Activated T-cell treated with anti-CD3 and anti-CD28 coated beads, Interleukin-2, amount 50 U/mL, for 24 hours (primary cell): ENCODE data around the gene TP53I3.
A peak's percentile ranks its signal among the peaks of the same experiment; 100 is the strongest.
"Not testable (repeated sequence)": the region's sequence is repeated elsewhere in the genome, so short reads cannot be mapped to it uniquely, and the experiment has no call there.

Source experiments
- DNase-seq: peaks from one replicate; pipeline ENCODE4 v3.0.0-alpha.2; 2020
- H3K27ac Mint-ChIP-seq: 2 replicates; pipeline ENCODE4 v1.8.0; 2020; ENCODE audit warnings: mild to moderate bottlenecking, mixed read lengths
- H3K27me3 Mint-ChIP-seq: 2 replicates; pipeline ENCODE4 v1.8.0; 2020; ENCODE audit warnings: mixed read lengths
- H3K36me3 Mint-ChIP-seq: 2 replicates; pipeline ENCODE4 v1.8.0; 2020; ENCODE audit warnings: low read depth, mixed read lengths
- H3K4me1 Mint-ChIP-seq: 2 replicates; pipeline ENCODE4 v1.8.0; 2020; ENCODE audit warnings: low read depth, mixed read lengths
- H3K4me3 Mint-ChIP-seq: 2 replicates; pipeline ENCODE4 v1.8.0; 2020; ENCODE audit warnings: mild to moderate bottlenecking, moderate library complexity, mixed read lengths
- H3K9me3 Mint-ChIP-seq: 2 replicates; pipeline ENCODE4 v1.8.0; 2020; ENCODE audit warnings: mixed read lengths

The TP53I3 gene

DNA sequence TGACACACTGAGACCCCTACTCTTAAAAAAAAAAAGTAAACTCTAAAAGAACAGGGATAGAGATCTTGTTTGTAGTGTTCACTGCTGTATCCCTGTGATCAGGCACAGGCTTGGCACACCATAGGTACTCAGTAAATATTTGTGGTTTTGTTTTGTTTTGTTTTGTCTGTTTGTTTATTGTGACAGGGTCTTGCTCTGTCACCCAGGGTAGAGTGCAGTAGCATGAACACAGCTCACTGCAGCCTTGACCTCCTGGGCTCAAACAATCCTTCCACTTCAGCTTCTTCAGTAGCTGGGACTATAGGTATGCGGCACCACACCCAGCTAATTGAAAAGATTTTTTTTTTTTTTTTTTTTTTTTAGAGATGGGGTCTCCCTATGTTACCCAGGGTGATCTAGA, 31.7 kb downstream of the TP53I3 start:
- no peak overlapping the region for H3K4me3 Mint-ChIP-seq
- DNase-seq: no peak
- H3K27me3 Mint-ChIP-seq: peaks cover 6% of the 10 kb centered on the region
- H3K36me3 Mint-ChIP-seq: no peaks in the 10 kb centered on the region
- H3K4me1 Mint-ChIP-seq: peaks cover 3% of the 10 kb centered on the region
- no peaks in the 10 kb centered on the region for H3K9me3 Mint-ChIP-seq
- no peak overlapping the region for H3K27ac Mint-ChIP-seq

DNA sequence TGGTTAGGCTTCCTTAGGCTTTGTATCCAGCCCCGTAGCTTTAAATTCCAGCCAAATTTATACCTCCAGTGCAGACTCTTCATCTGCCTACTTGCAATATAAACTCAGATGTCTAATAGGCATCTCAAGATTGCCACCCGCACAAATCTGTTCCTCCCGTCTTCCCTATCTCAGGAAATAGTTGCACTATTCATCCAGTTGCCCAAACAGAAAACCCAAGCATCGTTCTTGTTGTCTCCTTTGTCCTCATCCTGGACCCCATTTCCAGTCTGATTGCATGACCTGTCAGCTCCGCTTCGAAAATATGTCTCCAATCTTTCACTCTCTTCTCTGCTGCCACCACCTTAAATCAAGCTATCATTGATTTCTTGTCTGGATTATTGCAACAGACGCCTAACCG, 32.8 kb downstream of the TP53I3 start:
- Mint-ChIP-seq H3K36me3 (peaks cover 4% of the 10 kb centered on the region), H3K9me3 (no peaks in the 10 kb centered on the region), H3K27me3 (peaks cover 9% of the 10 kb centered on the region), H3K4me1 (peaks cover 10% of the 10 kb centered on the region), H3K27ac (no peak overlapping the region), H3K4me3 (no peak overlapping the region)
- no peak for DNase-seq

DNA sequence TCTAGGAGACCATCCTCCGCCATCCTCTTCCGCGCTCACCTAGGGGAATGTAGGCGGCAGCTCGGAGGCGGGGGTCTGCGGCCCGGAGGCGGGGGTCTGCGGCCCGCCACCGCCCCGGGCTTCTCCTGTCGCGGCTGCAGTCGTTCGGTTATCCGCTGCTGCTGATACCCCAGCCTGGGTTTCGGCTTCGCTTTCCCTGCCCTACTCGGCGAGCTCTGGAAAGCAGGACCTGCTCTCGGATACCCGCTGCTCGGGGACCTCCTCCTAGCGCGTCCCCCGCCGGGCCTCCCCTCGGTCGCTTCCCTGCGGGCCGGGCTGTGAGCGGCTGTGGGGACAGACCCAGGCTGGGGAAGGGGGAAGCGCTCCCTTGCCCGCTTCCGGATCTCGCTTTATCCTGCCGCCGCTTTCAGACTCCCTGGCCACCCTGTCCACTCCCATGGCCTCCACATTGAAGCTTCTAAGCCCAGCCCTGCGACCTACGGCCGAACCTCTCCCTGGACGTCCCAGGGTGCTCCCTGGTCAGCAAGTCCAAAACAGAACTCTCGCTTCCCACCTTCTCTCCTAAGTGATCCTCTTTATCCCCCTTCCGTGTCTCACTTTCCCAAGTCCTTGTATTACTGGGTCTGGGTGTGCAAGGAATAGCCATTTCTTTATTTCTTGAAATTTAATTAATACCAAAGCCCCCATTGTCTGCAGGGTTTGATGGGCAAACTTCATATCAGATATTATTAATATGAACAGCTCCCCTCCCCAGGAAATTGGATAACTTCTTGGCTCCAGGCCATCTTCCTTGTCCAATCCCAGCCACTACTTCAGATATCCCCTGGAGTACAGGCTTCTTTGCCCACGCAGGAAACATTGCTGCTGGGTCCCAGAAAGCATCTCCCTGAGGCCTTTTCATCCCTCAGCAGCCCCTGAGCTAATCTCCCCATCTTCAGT, 34.3 kb downstream of the TP53I3 start:
- Mint-ChIP-seq H3K4me1 (peaks cover 19% of the 10 kb centered on the region), H3K27ac (no peak overlapping the region), H3K4me3 (no peak overlapping the region), H3K36me3 (peaks cover 5% of the 10 kb centered on the region), H3K9me3 (no peaks in the 10 kb centered on the region), H3K27me3 (peaks cover 9% of the 10 kb centered on the region)
- DNase-seq: peak; percentile 47

DNA sequence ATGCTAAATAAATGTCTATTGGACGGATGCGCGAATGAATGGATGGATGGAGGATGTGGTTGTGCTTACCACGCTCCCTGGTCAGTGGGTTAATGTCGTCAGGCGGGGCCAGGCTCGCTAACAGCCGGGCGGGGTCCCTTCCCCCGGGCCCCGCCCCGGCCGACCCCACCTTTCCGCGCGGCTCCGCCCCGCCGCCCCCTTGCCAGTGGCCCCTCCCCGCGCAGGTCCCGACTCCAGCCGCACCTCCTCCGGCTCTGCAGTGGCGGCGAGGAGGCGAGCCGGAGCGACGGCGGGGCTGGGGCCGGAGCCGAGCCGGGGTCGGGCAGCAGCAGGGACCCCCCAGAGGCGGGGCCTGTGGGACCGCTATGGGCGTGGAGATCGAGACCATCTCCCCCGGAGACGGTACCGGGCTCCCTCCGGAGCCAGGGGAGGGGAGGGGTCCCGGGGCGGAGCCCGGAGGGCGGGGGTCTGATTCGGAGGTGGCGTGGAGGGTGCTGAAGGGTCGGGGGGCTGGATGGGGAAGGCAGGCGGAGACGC, 35.1 kb downstream of the TP53I3 start, which contains the start of gene FKBP1B:
Gene FKBP1B, plus strand, starts transcription at position 257 of the 537 bp plus-strand sequence. Its CDS starts 109 bp downstream, at position 366.
- no peak within 1 kb of the TSS for H3K4me3 Mint-ChIP-seq
- no peak within 1 kb of the TSS for H3K27ac Mint-ChIP-seq
- H3K36me3 Mint-ChIP-seq: peaks cover 5% of the 10 kb centered on the region
- peak; percentile 68 for DNase-seq
- peaks cover 22% of the 10 kb centered on the region for H3K4me1 Mint-ChIP-seq
- peaks cover 9% of the 10 kb centered on the region for H3K27me3 Mint-ChIP-seq
- H3K9me3 Mint-ChIP-seq: no peaks in the 10 kb centered on the region

DNA sequence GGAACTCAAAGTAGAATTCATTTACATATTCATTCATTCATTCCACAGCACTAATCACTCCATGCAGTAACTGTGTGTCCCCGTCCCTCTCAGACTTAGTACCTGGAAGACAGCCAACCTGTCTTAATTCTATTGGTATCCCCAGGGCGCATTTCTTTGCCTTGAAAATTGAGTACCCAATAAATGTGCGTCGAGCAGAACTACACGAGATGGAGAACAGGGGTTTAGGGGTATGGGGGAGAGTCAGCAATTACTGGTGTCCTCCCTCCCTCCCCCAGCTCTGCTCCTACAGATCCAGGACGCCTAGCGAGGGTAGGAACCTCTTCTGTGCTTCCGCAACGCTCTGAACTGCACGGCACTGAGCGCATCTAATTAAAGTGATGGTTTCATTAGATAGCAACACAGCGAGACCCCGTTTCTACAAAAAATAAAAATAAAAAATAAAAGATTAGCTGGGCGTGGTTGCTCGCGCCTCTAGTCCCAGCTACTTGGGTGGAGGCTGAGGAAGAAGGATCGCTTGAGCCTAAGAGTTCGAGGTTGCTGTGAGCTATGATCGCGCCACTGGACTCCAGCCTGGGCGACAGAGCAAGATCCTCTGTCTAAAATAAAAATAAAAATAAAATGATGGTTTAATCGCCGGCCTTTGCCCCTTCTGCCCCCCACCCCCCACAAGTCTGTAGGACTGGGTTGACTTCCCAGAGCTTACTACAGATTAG, 35.7 kb downstream of the TP53I3 start:
- H3K36me3 Mint-ChIP-seq: peaks cover 5% of the 10 kb centered on the region
- peaks cover 9% of the 10 kb centered on the region for H3K27me3 Mint-ChIP-seq
- H3K9me3 Mint-ChIP-seq: no peaks in the 10 kb centered on the region
- H3K4me1 Mint-ChIP-seq: peaks cover 22% of the 10 kb centered on the region
- H3K27ac Mint-ChIP-seq: no peak overlapping the region
- no peak overlapping the region for H3K4me3 Mint-ChIP-seq
- no peak for DNase-seq

DNA sequence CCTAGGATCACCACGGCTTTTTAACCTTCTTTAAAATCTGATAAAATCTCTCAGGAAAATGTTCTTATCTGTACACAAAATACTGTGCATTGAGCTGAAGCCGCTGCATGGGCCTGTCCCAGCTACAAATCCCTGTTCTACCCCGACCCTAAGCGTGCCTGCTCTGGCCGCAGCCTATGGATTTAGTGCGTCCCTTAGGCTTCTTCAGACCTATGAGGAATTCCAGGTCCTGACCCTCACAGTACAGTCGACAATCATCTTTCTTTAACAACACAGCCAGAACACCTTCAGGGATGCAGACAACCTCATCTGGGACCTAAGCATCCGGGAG, 37.0 kb downstream of the TP53I3 start:
- Mint-ChIP-seq H3K4me3 (peak overlapping the region; percentile 96), H3K27ac (peak overlapping the region; percentile 94), H3K36me3 (peaks cover 10% of the 10 kb centered on the region), H3K9me3 (no peaks in the 10 kb centered on the region), H3K27me3 (peaks cover 7% of the 10 kb centered on the region), H3K4me1 (peaks cover 22% of the 10 kb centered on the region)
- DNase-seq: no peak

DNA sequence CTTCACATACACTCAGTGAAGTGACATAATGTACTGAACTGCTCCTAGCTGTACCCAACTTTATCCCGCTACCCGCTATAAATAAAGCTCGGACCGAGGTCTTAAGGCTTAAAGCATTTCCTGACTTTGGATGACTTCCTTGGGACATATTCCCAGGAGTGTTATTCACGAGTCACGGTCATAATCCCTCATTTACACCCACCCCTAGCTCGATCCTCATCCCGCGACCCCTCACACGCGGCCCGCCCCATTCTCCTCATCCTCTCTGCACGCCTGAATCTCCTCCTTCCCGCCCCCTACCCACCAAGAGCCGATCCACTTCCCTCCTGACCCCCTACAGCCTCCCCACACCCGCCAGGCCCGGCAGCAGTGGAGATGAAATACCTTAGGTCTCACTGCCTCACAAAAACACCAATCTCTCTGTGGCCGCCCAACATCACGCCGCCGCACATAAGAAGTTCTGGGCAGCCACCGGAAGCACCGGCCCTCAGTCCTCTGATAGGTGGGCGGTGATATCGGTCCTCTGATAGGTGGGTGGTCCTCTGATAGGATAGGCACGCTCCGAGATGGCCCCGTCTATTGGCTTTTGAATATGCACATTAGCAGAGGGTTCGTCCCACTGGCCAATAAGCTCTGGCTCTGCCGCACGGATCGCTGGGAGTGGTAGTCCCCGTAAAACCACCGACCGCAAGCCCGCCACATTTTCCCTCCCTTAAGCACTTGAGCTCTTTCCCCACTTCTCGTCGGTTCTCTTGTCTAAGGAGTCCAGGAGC, 37.5 kb downstream of the TP53I3 start, which contains the start of gene WDCP:
Gene WDCP, minus strand, starts transcription at position 462 of the 773 bp plus-strand sequence. CDS start 7,897 bp downstream, outside the sequence.
- Mint-ChIP-seq H3K27ac (peak within 1 kb of the TSS; percentile 94), H3K27me3 (peaks cover 7% of the 10 kb centered on the region), H3K4me1 (peaks cover 22% of the 10 kb centered on the region), H3K9me3 (no peaks in the 10 kb centered on the region), H3K4me3 (peak within 1 kb of the TSS; percentile 96), H3K36me3 (peaks cover 10% of the 10 kb centered on the region)
- DNase-seq: peak; percentile 87

DNA sequence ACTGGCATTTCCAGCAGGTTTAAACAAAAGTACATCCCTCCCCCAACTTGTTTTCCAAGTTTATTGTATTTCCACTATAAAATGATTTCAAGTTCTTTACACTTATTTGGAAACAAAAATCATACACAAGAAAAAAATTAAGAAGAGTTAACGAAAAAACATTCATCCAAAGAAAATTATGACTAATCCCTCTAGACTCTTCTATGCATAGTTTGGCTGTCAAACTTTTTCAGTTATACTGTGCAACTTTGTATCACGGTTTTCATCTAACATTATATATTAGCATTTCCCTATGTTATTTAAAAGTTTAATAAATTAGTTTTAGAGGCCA, 38.1 kb downstream of the TP53I3 start:
- H3K4me3 Mint-ChIP-seq: peak overlapping the region; percentile 96
- H3K9me3 Mint-ChIP-seq: no peaks in the 10 kb centered on the region
- no peak overlapping the region for H3K27ac Mint-ChIP-seq

DNA sequence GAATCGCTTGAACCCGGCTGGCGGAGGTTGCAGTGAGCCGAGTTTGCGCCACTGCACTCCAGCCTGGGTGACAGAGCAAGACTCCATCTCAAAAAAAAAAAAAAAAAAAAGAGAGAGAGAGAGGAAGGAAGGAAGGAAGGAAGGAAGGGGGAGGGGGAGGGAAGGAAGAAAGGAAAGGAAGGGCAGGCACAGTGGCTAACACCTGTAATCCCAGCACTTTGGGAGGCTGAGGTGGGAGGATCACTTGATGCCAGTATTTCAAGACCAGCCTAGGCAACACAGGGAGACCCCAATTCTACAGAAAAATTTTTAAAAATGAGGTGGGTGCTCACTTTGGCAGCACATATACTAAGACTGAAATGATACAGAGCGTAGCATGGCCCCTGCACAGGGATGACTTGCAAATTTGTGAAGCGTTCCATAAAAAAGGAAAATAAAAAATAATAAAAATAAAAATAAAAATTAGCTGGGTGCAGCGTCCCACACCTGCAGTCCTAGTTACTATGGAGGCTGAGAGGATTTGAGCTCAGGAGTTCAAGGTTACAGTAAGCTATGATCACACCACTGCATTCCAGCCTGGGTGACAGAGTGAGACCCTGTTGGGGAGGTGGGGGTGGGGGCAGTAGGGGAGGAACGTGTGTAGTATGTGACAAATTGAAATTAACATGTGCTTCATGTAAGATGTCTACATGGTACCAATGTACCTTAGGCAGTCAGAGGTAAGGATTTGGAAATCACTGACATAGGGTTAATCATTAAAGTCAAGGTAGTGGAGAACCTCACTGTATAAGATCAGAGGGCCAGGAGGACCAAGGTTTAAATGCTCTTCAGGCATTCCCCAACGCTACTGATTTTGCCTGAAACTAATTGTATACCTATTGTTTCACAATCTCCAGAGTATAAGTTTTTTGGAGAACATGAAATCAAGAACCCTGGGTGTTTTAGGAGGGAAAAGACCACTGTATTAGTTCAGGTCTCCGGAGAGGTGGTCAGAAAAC, 38.8 kb downstream of the TP53I3 start:
- H3K36me3 Mint-ChIP-seq: peaks cover 12% of the 10 kb centered on the region
- no peaks in the 10 kb centered on the region for H3K9me3 Mint-ChIP-seq
- H3K4me3 Mint-ChIP-seq: peak overlapping the region; percentile 96
- peaks cover 7% of the 10 kb centered on the region for H3K27me3 Mint-ChIP-seq
- H3K27ac Mint-ChIP-seq: peak overlapping the region; percentile 11
- no peak for DNase-seq
- H3K4me1 Mint-ChIP-seq: peaks cover 22% of the 10 kb centered on the region

More for the DNA sequence above, 38.1 kb downstream of the TP53I3 start:
- Mint-ChIP-seq H3K27me3 (peaks cover 7% of the 10 kb centered on the region), H3K4me1 (peaks cover 22% of the 10 kb centered on the region), H3K36me3 (peaks cover 10% of the 10 kb centered on the region)
- no peak for DNase-seq

DNA sequence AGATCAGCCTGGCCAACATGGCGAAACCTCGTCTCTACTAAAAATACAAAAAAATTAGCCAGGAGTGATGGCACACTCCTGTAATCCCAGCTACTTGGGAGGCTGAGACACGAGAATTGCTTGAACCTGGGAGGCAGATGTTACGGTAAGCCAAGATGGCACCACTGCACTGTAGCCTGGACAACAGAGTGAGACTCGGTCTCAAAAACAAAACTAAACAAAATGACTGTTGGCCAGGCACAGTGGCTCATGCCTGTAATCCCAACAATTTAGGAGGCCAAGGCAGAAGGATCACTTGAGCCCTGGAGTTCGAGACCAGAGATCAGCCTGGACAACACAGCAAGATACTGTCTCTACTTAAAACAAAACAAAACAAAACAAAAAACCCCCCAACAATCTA, 41.5 kb downstream of the TP53I3 start:
- not testable (repeated sequence) for H3K27ac Mint-ChIP-seq, H3K4me3 Mint-ChIP-seq, DNase-seq, H3K9me3 Mint-ChIP-seq, H3K27me3 Mint-ChIP-seq
- Mint-ChIP-seq H3K36me3 (peaks cover 34% of the 10 kb centered on the region), H3K4me1 (peaks cover 20% of the 10 kb centered on the region)

DNA sequence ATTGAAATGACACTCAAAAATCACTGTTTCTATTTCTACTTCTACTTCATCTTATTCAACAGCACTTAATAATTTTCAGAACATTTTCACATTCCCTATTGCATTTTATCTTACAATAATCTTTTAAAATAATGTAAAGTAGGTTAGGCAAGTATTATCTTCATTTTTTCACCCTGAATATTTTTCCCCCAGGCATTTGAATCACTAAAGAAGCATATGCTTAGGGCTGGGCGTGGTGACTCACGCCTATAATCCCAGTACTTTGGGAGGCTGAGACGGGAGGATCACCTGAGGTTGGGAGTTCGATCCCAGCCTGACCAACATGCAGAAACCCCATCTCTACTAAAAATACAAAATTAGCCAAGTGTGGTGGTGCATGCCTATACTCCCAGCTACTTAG, 44.1 kb downstream of the TP53I3 start:
- Mint-ChIP-seq H3K36me3 (peaks cover 51% of the 10 kb centered on the region), H3K27me3 (no peaks in the 10 kb centered on the region), H3K4me1 (peaks cover 20% of the 10 kb centered on the region), H3K9me3 (no peaks in the 10 kb centered on the region), H3K27ac (no peak overlapping the region), H3K4me3 (no peak overlapping the region)
- no peak for DNase-seq

DNA sequence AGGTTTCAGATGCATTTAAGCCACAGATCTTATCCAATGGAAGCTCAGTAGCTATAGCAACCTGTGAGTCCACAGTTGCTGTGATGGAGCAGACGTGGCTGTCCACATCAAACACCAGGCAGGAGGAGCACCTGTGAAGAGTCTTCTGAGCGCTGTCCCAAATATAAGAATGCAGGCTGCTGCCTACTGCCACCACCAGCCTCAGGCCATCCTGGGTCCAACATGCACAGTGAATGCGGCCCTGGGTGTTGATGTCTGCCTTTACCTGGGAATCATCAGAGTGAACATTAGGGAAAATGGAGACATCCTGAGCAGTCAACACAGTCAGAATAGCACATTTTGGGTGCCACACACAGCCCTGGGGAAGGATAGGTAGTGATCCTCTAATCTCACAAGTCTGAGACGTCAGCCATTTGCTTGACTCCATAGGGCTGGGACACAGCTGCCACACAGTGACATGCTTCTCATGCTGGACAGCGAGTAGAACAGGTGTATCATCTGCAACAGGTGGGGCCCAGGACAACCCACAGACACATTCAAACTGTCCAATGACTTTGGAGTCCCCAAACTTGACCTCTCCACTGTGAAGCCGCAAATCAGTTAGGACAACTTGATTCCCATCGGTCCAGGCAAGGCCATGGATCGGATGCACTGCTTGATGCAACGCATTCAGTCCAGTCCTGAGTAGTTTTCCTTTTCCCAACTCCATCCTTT, 45.7 kb downstream of the TP53I3 start:
- Mint-ChIP-seq H3K4me1 (peaks cover 19% of the 10 kb centered on the region), H3K27me3 (no peaks in the 10 kb centered on the region), H3K9me3 (no peaks in the 10 kb centered on the region), H3K27ac (no peak overlapping the region), H3K4me3 (no peak overlapping the region), H3K36me3 (peaks cover 55% of the 10 kb centered on the region)
- no peak for DNase-seq
